NCI-H524 (cell line): ENCODE results near the gene SIVA1.

Experiments
- DNase-seq, 2 experiments: peaks; one replicate each; lab custom pipeline; 2025; lab: John Stamatoyannopoulos, UW

The SIVA1 gene

DNA sequence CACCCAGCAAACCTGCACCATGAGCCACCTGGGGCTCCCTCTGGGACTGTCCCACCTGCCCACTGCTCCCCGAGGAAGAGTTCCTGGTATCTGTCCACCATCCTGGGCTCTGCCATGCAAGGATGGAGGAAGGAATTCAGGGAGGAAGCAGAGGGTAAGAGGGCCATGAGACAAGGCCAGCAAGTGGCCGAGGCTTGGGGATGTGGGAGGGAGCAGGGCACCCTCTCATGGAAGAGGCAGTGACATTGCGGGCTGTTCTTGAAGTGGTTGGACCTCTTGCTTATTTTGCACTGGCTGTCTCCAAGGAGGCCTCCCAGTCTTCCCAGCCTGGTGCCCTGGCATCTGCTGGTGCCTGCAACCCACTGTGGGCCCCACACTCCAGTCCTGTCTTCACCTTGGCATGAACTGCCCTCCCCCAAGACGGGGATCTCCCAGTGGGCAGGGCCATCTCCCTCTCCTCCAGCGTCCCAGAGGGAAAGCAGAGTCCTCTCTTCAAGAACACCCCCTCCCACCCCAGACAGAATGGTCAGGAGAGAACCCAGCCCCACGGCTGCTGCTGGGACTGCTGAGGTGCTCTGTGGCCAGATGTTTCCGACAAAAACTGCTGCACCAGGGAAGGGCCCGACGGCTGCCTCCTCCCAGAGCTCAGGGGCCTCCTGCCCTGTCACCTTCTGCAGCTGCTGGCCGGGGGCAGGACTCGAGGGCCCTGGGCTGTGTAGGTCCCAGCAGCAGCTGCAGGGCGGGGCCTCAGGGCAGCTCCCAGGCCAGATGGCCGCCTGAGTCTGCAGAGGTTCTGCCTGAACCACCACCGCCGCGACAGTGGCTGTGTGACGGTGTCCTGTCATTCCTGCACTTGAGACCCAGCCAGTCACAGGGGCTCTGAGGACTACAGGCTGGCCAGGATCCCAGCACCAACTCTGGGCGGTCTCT lies 44.4 kb downstream of the SIVA1 start:
- DNase-seq: peak; percentile 69 to 79

DNA sequence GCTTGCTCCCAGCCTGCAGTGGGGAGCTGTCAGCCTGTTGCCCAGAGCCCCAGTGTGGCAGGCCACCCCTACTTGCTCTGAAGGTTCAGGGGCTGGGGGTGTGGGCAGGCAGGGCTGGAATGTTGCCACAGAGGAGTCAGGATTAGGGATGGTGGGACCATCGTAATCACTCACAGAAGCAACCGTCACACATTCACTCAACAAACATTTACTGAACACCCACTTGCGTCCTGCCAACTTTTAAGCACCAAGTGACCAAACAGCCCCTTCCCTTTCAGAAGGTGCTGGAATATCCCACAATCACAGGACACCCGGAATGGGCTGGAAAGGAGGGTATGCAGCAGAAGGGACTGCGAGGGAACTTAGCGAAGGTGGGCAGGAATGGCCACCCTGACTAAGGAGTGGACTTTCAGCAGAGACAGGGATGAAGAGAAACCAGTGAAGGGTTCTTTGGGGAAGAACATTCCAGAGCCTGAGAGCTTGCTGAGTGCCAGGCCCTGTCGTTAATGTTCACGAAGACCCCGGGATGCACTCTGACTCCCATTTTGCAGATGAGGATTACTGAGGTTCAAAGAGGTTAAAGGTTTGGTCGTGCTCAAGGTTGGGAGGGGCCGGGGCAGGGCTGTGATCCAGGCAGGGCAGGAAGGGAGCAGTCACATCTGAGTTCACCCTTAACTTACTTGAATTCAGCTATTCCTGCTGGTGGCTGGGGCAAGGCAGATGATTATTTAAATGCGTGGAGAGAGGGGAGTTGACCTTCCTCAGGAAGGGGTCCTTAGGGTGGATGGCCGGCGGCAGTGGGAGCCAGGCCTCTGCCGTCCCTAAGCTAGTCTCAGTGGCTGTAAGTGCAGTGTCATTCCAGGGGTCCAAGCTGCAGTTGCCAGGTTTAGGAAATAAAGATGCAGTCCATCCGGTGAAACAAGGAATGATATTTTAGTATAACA lies 45.6 kb downstream of the SIVA1 start:
- no peak for DNase-seq

DNA sequence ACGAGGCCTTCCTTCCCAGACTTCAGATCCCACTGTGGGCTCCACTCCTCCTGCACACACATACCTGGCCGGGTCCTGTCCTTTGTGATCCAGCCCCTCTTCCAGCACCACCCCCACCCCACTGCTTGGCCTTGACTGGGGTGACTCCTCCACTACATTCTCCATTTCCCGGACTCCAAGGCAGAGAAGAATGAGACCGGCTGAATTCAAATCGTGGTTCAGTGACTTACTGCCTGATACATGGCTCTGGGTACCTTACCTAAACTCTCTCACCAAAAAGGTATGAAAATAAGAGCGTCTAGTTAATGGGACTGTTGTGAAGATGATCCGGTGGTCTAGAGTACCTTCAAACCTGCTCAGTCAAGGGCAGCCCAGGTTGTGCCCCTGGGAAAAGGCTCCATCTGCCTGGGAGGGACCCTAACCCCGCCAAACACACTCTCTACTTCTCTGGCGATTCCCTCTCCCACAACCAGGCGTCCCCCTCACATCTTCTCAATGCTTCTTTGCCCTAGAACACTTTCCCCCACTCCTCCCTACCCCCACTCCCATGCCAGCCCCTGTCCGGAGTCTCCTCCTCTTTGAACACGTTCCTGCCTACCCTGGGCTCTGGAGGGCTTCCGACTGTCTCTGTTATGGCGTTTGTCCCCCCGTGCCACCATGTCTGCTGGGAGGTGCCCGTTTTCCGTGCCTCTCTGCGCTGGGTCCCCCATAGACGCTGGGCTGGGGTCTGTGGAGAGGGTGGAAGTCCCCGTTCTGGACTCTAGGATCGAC lies 46.5 kb downstream of the SIVA1 start:
- DNase-seq: peak; percentile 36 to 78

DNA sequence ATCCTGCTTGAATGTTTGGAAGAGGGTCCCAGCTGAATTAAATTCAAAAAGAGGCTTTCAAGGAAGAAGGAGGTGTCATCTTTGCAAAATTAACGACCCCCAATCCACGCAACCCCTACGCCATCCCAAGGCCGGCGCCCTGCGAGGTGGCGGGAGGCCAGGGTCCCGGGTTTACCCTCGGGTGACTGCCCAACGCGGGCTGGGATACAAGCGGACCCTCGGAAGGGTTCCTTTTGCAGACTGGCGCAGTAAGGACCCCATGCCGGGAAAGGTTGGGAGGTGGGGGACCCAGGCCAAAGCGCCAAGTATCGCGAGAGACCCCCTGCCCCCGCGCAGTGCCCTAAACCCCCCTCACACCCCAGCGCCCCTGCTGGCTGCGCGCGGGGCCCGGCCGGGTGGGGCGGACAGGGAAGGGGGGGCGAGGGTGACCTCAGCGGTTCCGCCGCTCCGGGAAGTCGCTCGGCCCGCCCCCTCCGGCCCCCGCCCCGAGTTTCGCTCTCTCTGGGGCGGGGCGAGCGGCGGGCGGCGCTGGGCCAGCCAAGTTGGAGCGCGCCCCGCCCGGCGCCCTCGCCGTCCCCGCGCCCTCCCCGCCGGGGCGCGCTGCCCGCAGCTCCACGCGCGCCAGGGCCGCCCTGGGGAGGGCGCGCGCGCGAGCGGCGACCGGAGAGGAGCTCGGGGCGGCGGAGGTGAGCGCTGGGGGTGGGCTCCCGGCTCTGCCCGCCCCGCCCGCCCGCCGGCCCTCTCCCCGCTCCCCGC lies 47.2 kb downstream of the SIVA1 start:
- peak; percentile 32 to 62 for DNase-seq

DNA sequence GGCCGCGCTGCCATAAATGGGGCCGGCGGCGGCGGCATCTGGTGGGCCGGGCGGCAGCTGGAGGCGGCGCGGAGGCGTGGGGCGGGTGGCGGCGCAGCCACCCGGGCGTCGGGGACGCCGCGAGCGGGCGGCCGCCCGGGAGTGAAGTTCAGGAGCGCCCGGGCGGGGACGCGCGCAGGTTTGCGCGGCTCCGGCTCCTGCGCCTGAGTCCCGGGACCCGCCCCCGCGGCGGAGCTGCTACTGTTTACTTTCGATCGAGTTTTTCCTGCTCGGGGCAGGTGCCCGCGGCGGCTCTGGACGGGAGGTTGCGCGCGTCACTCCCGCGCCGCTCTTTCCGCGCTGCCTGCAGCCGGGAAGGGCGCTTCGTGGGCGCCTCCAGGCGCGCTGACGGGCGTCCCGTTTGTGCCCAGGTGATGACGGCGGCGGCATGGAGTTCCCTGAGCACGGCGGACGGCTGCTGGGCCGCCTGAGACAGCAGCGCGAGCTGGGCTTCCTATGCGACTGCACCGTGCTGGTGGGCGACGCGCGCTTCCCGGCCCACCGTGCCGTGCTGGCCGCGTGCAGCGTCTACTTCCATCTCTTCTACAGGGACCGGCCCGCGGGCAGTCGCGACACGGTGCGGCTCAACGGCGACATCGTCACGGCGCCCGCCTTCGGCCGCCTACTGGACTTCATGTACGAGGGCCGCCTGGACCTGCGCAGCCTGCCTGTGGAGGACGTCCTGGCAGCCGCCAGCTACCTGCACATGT lies 48.0 kb downstream of the SIVA1 start, which contains the start of gene ZBTB42:
ZBTB42 (plus strand) TSS at position 331 of the 749 bp plus-strand sequence; CDS start at position 428, 97 bp downstream.
- DNase-seq: peak in 1 of 2 experiments; percentile 27

DNA sequence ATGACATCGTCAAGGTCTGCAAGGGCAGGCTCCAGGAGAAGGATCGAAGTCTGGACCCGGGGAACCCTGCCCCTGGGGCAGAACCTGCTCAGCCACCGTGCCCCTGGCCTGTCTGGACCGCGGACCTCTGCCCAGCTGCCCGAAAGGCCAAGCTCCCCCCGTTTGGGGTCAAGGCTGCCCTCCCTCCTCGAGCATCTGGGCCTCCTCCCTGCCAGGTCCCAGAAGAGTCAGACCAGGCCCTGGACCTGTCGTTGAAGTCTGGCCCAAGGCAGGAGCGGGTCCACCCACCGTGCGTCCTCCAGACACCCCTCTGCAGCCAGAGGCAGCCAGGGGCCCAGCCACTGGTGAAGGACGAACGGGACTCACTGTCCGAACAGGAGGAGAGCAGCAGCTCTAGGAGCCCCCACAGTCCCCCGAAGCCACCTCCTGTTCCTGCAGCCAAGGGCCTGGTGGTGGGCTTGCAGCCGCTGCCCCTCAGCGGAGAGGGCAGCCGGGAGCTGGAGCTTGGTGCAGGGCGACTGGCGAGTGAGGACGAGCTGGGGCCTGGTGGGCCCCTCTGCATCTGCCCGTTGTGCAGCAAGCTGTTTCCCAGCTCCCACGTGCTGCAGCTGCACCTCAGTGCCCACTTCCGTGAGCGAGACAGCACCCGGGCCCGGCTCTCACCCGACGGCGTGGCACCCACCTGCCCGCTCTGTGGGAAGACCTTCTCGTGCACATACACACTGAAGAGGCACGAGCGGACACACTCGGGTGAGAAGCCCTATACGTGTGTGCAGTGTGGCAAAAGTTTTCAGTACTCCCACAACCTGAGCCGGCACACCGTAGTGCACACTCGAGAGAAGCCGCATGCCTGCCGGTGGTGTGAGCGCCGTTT lies 48.8 kb downstream of the SIVA1 start:
- DNase-seq: peak in 1 of 2 experiments; percentile 40

DNA sequence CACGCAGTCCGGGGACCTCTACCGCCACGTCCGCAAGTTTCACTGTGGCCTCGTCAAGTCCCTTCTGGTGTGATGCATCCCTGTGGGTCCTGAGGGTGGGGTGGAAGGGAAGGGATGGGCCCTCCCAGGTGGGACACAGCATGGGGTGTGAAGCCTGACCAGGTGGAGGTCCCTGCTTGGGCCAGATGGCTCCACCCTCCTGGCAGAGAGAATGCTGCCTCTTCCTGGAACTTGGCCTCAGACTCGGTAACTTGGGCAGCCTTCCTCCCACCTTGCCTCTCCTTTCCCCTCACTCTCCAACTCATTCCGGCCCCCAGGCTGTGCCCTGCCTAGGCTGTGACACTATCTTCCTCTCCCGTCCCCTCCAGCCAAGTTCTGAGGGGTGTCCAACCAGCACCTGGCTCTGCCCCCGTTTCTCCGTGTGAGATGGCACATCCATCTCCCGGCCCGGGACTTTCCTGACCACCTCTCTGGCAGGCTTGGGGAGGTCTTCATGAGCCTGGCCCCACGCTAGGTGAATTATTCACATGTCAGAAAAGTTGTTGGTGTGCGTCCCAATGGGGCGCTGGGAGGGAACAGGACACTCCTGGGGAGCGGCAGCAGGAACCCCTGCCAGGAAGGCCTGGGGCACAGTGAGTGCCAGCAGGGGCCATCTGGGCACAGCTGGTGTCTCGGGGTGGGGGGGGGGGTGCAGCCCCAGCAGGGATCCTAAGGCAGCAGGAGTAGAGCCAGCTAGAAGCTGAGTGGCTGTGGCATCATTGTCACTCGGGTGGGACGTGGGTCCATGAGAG lies 49.6 kb downstream of the SIVA1 start:
- peak; percentile 37 to 68 for DNase-seq

DNA sequence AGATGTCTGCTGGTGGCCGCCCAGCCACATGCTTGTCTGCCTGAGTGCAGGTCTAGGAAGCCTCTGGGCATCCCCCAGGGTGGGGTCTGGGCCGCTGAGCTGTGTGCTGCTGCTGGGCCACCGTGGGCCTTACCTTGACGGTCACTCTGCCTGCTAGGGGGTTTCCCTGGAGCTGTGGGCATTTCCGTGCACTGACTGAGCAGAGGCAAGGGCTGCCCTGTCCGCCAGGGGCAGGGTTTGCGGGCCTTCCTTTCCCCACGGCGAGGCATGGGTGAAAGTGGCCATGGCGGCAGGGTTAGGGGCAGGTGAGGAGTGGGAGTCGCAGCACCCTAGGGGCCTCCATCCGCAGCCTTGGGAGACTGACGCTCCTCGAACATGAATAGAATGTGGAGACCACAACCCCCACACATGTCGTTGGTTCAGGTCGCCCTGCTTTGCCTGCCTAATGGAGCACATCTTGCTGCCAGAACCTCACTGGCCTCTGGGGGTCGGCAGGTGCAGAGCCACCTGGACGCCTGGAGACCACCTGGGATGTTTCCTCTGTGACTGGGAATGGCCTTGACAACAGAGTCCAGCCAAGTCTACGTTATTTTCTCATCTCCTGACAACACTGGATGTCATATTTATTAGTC lies 50.4 kb downstream of the SIVA1 start:
- peak in 1 of 2 experiments; percentile 68 for DNase-seq

DNA sequence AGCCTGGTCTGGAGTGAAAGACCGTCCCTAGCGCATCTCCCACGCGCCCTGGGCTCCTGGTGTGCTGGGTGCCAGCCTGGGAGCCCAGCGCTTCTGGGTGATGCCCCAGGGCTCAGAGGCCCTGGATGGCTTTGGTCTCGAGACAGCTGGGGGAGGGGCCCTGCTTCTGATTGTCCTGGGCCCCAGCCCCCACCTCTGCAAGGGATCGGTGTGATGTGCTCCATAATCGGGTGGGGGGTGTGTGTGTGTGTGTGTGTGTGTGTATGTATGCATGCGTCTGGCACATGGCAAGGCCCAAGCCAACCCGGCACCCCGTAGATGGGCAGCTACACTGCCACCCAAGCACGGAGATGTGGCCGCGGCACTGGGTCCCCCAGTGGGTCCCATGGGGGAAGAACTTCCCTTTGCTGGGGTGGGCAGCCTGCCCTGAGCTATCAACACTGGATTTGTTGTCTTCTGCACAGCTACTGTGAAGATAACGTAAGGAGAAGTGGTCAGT lies 51.0 kb downstream of the SIVA1 start:
- DNase-seq: no peak

DNA sequence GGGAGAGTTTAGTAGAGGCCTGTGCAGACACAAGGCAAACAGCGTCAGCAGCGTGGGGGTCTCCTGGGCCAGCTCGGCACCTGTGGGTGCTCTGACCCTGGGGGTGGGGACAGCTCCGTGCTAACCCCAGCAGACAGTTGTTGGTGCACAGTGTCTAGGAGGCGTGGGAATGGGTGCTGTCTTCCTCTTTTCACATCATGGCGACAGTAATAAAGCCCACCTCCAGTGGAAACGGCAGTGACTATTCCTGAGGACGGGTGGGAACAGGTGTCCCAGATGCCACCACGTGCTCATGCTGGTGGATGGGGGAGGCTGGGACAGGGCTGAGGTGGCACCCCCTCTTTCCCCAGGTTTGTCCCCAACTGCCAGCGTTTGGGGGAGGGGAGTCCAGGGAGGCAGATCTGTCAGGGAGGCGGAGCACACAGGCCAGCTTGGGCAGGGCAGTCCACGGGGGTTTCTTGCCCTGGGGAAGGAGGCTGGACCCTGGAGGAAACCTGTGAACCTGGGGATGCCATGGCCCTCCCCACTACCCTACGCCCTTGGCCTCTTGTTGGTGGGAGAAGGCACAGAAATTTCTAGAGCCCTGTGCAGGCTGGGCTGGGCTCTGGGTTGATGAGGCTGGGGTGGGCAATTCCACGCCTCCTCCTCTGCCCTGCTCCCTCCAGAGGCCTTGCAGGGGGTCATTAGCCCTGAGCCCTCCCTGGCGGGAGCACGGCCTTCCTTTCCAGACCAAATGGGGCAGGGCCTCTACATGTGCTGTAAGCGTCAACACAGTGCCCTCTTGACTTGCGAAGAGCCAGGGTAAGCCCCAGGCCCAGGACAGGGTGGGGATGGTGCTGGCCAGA lies 51.8 kb downstream of the SIVA1 start:
- DNase-seq: no peak

DNA sequence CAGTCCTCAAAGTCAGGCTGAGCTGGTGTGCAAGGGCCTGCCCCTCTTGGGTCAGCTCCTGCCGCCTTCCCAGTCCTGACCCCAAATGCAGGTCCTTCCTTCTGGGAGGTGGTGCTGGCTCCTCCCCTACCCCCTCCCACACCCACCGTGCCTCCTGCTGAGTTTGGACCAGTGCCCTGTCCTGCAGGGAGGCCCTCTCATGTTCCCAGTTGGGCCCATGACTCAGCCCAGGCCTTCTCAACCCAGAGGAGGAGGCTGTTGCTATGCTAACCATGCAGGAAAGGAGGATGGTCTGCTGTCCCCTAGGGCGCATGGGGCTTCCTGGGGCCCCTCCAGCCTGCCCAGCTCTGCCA lies 52.4 kb downstream of the SIVA1 start:
- DNase-seq: no peak

DNA sequence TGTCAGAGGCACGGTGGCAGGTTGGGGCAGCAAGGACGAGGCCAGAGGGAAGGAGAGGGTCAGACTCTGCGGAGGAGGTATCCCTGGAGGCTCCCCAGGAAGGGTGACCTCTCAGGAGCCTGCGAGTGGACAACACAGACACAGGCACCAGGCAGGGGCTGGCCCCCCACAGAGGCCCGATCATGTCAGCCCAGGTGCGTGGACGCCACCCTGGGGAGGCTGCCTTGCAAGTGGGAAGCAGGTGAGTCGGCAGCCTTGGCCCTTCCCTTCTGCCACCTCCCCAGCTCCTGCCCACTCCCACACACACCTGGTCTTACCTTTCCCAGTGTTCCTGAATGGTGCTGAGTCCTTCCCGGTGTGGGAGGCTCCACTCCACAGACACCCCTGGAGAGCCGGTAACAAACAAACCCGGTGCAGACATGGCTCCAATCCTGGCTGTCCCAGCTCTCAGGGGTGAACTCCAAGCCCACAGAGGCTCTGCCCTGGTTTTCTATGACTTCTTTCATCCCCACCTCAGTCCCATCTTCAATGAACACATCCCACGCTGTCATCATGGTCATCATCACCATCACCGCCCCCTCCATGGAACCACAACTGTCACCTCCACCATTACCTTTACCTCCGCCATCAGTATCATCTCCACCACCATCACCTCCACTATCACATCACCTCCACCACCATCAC lies 53.1 kb downstream of the SIVA1 start:
- no peak for DNase-seq

DNA sequence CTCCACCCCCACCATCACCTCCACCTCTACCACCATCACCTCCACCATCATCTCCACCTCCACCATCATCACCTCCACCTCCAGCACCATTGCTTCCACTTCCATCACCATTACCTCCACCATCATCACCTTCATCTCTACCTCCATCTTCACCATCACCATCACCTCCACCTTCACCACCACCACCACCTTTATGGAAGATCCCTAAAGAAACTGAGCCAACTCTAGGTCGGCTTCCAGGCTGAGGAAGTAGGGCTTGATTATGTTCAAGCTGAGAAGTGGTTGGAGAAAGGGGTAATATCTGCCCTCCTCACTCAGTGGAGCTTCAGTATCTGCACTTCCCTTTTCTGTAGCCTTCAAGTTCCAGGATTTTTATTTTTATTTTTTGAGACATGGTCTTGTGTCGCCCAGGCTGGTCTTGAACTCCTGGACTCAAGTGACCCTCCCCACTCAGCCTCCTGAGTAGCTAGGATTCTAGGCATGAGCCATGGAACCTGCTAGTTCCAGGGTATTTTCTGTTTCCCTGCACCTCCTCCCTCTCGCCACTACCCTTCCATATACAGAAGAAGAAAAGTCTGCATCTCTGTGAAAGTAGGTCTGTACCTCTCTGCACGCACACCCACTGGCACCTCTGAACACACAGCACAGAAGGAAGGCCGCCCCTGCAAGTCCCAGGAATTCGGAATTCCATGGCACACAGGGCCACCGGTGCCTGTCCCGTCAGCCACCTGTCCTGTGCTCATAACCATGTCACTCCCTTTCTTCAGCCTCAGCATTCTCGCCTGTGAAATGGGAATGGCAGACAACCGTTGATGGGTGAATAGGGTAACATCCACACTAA lies 53.9 kb downstream of the SIVA1 start:
- no peak for DNase-seq

DNA sequence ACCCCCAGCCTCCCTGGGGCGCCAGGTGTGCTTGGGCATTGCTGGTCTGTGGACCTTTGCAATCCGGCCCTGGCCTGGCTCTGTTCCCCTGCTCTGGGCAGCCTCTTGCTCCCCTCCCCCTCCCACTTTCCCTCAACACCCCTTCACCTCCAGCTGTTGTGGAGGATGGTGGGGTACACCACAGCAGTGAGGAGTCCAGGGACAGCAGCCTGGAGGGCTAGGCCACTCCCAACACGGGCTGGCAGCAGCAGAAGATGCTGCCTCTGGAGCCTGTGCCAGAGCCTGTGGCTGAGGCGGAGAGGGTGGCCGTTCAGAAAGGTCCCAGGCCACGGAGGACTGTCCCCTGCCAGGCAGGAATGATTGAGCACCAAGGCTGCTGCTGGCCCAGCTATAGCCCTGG lies 55.5 kb downstream of the SIVA1 start:
- no peak for DNase-seq
